ENCODE data around the gene TOX2.

DNA sequence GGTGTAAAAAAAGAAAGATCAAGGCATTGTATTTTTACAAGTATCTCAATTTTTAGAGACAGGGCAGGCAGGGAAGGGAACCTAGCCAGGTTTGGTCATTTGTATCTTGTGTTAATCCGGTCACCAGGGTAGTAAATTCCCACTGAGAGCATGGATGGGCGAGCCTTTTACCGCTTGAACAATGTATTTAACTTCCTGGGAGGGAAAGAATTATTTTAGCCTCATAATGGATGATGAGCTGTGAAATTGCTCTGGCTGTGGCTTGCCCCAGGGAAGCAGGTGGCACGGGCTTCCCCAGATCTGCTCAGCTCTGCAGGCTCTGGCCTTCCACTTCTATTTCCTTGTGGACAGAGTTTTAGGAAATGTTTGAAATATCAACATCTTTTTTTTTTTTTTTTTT is 72.9 kb downstream of the TOX2 start:
- TF ChIP-seq, protein P1, sequence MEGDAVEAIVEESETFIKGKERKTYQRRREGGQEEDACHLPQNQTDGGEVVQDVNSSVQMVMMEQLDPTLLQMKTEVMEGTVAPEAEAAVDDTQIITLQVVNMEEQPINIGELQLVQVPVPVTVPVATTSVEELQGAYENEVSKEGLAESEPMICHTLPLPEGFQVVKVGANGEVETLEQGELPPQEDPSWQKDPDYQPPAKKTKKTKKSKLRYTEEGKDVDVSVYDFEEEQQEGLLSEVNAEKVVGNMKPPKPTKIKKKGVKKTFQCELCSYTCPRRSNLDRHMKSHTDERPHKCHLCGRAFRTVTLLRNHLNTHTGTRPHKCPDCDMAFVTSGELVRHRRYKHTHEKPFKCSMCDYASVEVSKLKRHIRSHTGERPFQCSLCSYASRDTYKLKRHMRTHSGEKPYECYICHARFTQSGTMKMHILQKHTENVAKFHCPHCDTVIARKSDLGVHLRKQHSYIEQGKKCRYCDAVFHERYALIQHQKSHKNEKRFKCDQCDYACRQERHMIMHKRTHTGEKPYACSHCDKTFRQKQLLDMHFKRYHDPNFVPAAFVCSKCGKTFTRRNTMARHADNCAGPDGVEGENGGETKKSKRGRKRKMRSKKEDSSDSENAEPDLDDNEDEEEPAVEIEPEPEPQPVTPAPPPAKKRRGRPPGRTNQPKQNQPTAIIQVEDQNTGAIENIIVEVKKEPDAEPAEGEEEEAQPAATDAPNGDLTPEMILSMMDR (IDR thresholded peaks at IDR 0.05; ENCODE audit: insufficient read depth, low read depth, low read length) = no peak
- TF ChIP-seq EZH2 (IDR thresholded peaks at IDR 0.05; ENCODE audit: insufficient read depth, low read length) = no peak
